ENCODE measurements around the gene PRKCZ. TPM values are rescaled to one million over a fixed set of nuclear protein-coding genes. Genes with fewer than 3 reads are reported as not detected.

Gene PRKCZ
- total RNA-seq, 1 experiment from 2014 or later, result 56.8 TPM

DNA sequence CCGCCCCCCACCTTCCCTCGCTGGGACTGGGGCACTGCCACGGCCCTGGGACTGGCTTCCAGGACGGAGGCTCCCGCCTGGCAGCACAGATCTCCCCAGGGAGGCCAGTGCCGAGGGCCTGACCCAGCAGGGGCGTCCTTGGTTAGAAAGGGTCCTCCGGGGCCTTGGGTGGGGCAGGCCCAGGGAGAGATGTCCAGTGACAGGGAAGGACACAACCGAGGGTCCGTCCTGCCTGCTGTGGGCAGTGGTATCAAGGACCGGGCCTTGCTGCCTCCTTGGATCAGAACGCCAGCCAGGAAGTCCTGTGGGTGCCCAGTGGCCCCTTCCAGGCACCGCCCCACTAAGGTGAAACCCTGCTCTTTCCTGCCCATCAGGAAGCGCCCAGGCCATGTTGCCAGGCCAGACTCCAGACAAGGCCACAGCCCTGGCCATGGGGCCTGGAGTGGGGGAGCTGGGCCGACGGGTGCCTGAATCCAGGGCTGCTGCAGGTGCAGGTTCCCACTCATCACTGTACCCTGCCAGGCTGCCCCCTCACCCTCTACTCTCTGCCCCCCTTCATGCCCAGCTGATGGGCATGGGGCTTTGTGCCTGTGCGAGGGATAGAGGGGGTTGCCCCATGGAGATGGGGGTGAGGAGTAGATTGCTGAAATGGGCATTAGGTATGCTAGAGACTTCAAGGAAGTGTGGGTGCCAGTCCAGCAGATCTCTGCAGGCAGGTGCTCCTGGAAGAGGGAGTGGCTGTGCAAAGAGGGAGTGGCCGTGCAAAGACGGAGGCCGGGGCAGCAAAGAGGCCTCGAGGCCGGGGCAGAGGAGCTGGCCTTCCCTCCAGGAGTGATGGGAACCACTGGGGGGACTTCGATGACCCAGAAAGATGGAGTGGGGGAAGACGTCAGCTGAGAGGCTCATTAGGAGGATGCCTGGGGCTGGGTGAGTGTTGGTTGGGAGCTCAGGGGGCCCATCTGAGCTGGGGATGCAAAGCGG, 2.2 kb upstream of the PRKCZ start:
- Histone ChIP-seq H3K79me2 (ENCODE audit: low read length) (peaks cover 24% of the 10 kb centered on the region), H3K27ac (ENCODE audit: low read length) (no peak overlapping the region), H3K27me3 (ENCODE audit: low read length) (no peaks in the 10 kb centered on the region), H3K36me3 (ENCODE audit: low read depth, low read length) (no peaks in the 10 kb centered on the region), H3K4me1 (ENCODE audit: insufficient read depth, low read length) (peaks cover 25% of the 10 kb centered on the region), H3K9me3 (ENCODE audit: low read length) (no peaks in the 10 kb centered on the region), H3K9ac (ENCODE audit: low read length) (no peak overlapping the region), H3K4me3 (ENCODE audit: low read length) (no peak overlapping the region), H4K20me1 (ENCODE audit: low read length) (no peaks in the 10 kb centered on the region), H2AFZ (ENCODE audit: low read length) (no peak overlapping the region), H3K4me2 (ENCODE audit: low read length) (no peak overlapping the region), H3K9me2 (replicated peaks; ENCODE audit: low read length) (no peaks in the 10 kb centered on the region), H3F3A (ENCODE audit: low read length, unreplicated experiment) (no peaks in the 10 kb centered on the region)
- ATAC-seq (no peak), DNase-seq (no peak)
- ChIA-PET POLR2A (ENCODE audit: unreplicated experiment) (no interaction called here), CTCF (no interaction called here)
- TF ChIP-seq, protein P1, sequence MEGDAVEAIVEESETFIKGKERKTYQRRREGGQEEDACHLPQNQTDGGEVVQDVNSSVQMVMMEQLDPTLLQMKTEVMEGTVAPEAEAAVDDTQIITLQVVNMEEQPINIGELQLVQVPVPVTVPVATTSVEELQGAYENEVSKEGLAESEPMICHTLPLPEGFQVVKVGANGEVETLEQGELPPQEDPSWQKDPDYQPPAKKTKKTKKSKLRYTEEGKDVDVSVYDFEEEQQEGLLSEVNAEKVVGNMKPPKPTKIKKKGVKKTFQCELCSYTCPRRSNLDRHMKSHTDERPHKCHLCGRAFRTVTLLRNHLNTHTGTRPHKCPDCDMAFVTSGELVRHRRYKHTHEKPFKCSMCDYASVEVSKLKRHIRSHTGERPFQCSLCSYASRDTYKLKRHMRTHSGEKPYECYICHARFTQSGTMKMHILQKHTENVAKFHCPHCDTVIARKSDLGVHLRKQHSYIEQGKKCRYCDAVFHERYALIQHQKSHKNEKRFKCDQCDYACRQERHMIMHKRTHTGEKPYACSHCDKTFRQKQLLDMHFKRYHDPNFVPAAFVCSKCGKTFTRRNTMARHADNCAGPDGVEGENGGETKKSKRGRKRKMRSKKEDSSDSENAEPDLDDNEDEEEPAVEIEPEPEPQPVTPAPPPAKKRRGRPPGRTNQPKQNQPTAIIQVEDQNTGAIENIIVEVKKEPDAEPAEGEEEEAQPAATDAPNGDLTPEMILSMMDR (conservative IDR thresholded peaks at IDR 0.05; ENCODE audit: low read depth, low read length), result no peak
- no peak for TF ChIP-seq EZH2 (IDR thresholded peaks at IDR 0.05; ENCODE audit: low read length, unreplicated experiment)
- no peak for TF ChIP-seq EZH2phosphoT487 (IDR thresholded peaks at IDR 0.05; ENCODE audit: borderline replicate concordance, low read length)
- BruUV-seq (replicated peaks), result no TSS peak
- intact Hi-C loops (cut with micrococcal nuclease), result loop anchor here (2.0 kb wide), 1 partner anchor 103 kb away; no protein-coding TSS in a partner anchor

- Histone ChIP-seq H3K79me2 (ENCODE audit: low read length) (peaks cover 37% of the 10 kb centered on the region), H3K4me3 (ENCODE audit: low read length) (peak overlapping the region; percentile 98), H3K36me3 (ENCODE audit: low read depth, low read length) (no peaks in the 10 kb centered on the region), H3K4me1 (ENCODE audit: insufficient read depth, low read length) (peaks cover 23% of the 10 kb centered on the region), H2AFZ (ENCODE audit: low read length) (peak overlapping the region; percentile 100), H3K27me3 (ENCODE audit: low read length) (no peaks in the 10 kb centered on the region), H3K4me2 (ENCODE audit: low read length) (peak overlapping the region; percentile 100), H3K9me3 (ENCODE audit: low read length) (no peaks in the 10 kb centered on the region), H3K27ac (ENCODE audit: low read length) (peak overlapping the region; percentile 27; the same call in 1 of the 2 replicates), H4K20me1 (ENCODE audit: low read length) (no peaks in the 10 kb centered on the region), H3F3A (ENCODE audit: low read length, unreplicated experiment) (no peaks in the 10 kb centered on the region), H3K9me2 (replicated peaks; ENCODE audit: low read length) (no peaks in the 10 kb centered on the region), H3K9ac (ENCODE audit: low read length) (peak overlapping the region; percentile 86)
- ChIA-PET POLR2A (ENCODE audit: unreplicated experiment) (no interaction called here), CTCF (interaction anchor here (1.0 kb wide), 1 partner anchor 84 kb away, joined by 5 read pairs; no protein-coding TSS in a partner anchor)
- BruUV-seq (replicated peaks), result no TSS peak
- intact Hi-C loops (cut with micrococcal nuclease), result no loop called here
- DNase-seq, result peak; percentile 73
- TF ChIP-seq EZH2phosphoT487 (IDR thresholded peaks at IDR 0.05; ENCODE audit: borderline replicate concordance, low read length), result no peak
- TF ChIP-seq, protein P1 (conservative IDR thresholded peaks at IDR 0.05; ENCODE audit: low read depth, low read length), result peak; percentile 70
- peak; percentile 53 for ATAC-seq
Measured at GRCh38 chr1:2049225-2049717, 940 bp upstream of the PRKCZ start.

Data from PC-3 (cell line).